Inflammatory macrophage (primary cell): ENCODE measurements around the gene PAK5.

Experiments used
- DNase-seq, 2 donors: peaks; one replicate each; pipeline ENCODE4 v3.0.0-alpha.2; 2020 to 2022

PAK5 gene

DNA sequence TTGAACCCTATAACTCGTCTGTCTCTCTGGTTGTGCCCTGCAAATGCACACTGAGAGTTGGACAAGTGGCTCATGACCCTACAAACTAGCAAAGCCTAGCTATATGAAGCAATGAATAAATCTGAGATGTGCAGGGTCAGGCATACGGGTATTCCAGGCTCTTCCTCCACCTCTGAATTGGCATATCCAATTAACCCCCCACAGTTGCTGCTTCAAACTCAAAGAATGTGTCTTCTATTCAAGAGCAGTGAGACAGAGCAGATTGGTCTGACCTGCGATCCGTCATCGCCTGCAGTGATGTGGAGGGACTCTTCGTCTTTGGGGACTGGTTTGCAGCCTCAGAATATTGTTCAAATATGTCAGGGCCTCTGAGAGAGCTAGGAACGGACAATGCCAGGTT is 264.7 kb downstream of the PAK5 start:
- no peak for DNase-seq

DNA sequence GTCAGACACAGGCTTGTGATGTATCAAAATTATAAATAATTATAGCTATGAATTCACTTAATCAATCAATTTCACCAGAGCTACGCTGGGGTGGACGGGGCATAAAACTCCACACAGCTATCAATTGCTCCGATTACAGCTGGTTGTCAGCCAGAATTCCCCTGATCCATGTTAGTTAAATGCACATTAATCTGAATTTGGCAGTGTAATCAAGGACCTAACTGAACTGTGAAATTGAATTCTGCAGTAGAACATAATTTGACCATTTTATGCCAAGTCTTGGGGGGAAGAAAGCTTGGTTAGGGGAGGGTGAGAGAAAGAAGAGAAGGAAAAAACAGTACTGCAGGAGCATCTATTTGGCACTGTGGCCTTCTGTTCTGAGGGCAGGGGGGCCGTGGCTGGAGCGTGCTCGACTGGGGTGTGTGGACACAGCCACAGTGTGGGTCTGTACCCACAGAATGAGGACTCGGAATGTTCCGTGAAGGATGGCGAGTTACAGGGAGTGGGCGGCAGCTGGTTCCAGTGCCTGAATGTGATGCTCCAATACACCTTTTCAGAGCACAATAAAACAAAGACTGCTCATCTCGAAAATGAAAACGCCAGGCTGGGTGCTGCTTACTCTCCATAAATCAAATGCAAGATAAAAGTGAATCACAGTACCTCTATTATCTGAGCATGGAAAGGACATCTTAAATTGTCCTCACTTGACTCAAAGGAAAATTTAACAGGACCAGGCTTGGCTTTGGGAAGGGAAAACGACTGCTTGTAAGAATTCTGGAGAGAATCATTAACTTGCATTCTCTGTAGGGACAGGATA is 265.3 kb downstream of the PAK5 start:
- DNase-seq: no peak

- DNase-seq: no peak
Measured at GRCh38 chr20:9572670-9573069, 266.2 kb downstream of the PAK5 start.

DNA sequence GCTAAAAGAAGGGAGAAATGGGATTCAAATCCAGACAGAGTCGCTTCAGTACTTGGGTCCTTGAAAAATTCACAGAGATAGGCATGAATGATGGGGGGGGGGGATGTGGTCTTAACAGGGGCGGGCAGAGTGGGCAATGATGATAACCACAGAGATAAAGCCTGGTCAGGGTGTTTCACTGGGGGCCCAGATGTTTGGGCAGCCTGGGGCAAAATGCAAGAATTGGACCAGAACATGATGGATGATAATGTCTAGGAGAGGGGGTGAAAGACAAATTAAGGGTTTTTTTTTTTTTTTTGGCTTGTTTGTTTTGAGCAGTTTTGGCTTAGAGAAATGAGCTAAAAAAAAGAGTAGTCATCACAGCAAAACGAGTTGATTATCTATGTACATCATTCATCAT is 267.1 kb downstream of the PAK5 start:
- DNase-seq: no peak

DNA sequence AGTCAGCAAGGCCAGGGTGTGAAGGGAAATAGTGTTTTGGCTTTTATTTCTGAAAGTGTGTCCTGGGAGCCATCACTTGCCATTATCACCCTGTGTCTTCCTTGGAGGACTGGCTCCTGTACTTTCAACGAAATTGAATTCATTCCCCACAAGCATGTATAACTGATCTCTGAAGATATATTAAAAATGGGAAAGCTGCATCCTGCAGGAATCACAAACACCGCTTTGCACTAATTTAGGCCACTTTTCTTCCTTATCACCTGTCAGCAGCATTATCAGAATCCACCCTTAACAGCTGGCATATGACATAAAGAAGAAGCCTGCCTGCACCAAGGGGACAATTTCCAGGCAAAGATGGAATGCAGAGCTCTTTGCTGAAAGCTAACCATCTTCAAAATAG is 268.3 kb downstream of the PAK5 start:
- no peak for DNase-seq

GRCh38 chr20:9566977-9567376 is 271.9 kb downstream of the PAK5 start:
- no peak for DNase-seq

GRCh38 chr20:9565910-9566550 is 272.8 kb downstream of the PAK5 start:
- DNase-seq: no peak

DNA sequence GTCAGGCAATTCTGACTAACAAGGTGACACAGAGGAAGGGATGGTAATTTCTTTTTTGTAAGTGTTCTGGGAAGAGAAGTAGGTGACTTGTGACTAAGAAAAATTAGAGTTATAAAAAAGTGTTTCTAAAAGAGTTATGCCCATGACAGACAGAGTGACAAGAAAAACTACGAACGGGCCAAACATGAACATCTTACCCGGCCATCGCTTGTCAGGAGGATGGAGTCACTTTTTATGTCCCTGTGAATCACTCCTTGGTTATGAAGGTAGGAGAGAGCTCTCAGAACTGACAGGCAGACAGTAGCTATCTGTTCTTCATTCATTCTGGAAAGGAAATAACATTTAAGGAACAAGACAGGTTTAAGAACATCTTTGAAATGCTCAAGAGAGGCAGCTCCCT is 281.5 kb downstream of the PAK5 start:
- DNase-seq: no peak

DNA sequence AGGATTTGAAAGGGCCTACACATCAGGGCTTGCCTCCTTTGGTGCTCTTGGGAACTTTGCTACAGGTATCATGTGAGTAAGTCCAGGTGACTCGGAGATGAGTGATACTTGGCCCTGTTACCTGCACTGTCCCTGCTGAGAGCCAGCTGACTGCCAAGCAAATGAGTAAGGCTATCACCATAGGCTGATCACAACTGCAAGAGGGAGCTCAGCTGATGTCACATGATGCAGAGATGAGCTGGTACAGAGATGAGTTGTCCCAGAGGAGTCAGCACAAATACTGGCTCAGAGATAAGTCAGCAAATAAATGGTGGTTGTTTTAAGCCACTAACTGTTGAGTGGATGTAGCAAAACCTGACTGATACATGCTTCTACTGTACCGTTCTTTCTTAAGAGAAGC is 283.1 kb downstream of the PAK5 start:
- DNase-seq: peak in 1 of 2 donors; percentile 38

- DNase-seq: peak in 1 of 2 donors; percentile 43
Measured at GRCh38 chr20:9551808-9552550, 286.9 kb downstream of the PAK5 start.

GRCh38 chr20:9550871-9551270 is 288.0 kb downstream of the PAK5 start:
- no peak for DNase-seq

- DNase-seq: no peak
Measured at GRCh38 chr20:9550283-9550682, 288.6 kb downstream of the PAK5 start.

DNA sequence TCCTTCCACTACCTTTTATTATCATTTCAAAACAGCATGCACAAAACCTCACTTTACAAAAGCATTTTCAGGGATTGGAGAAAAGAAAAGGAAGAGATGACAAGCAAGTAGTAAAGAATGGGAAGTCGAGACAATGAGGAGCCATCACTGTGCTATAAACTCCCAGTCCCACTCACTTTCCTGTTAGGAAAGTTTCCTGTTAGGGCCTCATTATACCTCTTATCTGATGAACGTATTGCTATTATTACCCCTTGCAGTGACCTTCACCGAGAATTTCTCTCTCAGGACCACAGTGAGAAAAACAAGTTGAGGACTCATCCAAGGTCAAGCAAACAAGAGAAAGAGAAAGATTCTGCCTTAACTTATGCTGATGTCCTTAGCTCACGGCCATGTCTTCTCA is 295.7 kb downstream of the PAK5 start:
- DNase-seq: no peak

- DNase-seq: no peak
Measured at GRCh38 chr20:9535449-9535848, 303.4 kb downstream of the PAK5 start.

- no peak for DNase-seq
Measured at GRCh38 chr20:9534025-9534424, 304.9 kb downstream of the PAK5 start.

GRCh38 chr20:9532069-9532838 is 306.6 kb downstream of the PAK5 start:
- no peak for DNase-seq

GRCh38 chr20:9531581-9531980 is 307.3 kb downstream of the PAK5 start:
- no peak for DNase-seq

GRCh38 chr20:9523636-9524035 is 315.2 kb downstream of the PAK5 start:
- peak in 1 of 2 donors; percentile 59 for DNase-seq

DNA sequence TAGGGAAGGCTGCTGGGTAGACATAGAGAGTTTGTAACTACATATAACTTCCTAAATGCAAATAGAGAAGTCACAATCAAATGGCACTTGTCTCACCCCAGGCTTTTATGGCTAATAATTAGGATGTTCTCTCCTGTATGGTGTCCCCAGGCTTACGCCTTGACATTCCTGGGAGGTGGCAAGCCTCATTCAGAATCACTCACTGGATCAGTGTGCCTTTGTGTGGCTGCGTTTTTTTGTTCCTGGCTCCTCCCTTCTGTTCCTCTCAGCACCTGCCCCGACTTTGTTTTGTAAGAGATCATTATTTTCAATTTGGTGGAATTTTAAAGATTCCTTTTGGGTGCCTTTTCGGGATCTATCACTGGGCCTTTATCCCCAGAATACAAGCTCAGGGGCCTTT is 318.8 kb downstream of the PAK5 start:
- peak in 1 of 2 donors; percentile 31 for DNase-seq

DNA sequence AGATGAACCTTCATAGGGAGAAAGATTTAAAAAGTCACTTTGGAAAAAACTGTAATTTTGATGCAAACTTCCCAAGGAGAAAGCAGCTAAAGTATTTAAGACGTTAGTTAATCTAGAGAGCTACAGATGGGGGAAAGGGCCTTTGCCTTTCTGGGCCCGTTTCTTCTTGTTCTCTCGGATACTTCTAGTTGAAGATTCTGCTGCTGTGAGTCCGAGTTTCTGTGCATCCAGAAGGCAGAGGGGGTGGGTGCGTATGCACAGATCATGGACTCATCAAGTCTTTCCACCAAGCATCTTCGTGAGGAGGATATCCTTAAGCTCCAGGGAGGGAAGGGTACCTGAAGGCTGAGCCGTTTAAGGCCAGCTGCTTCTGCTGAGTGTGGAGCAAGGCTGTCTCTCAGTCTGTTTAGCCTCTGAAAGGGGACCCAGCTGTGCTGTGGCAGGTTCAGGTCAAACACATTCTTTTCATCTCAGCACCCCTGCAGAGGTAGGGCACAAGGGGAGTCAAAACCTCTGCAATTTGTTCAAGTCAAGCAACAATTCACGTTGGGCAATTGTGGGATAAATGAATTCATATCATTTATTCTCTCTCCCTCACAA is 320.2 kb downstream of the PAK5 start:
- no peak for DNase-seq

DNA sequence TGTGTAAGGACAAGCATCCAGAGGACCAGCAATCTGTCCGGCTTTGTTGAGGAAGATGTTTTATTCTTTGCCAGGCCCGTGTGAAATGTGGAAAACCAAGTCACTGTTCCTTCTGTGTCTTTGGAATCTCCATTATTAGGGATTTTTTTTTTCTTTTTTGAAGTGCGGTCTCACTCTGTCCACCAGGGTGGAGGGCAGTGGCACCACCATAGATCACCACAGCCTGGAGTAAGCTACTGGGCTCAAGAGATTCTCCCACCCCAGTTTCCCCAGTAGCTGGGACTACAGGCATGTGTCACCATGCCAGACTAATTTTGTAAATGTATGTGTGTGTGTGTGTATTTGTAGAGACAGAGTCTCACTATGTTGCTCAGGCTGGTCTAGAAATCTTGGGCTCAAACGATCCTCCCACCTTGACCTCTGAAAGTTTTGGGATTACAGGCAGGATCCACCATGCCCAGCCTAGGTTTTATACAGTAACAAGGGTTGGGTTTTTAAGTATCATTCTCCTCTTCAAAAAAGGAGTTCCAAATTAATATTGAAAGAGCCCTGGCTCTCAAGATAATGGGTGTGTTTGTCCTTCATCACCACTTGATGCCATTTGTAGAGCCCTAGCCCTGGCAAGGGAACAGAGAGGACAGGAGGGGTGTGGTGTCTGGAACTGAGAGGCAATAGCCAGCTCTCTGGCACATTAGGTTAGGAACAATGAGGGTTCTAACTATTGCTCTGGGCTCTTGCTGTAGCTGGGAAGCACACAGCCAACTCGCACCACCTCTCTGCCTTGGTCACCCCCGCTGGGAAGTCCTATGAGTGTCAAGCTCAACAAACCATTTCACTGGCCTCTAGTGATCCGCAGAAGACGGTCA is 321.3 kb downstream of the PAK5 start:
- DNase-seq: no peak
